ENCODE data around the gene IFITM2. TPM values are rescaled to one million over a fixed set of nuclear protein-coding genes. Genes with fewer than 3 reads are reported as not detected.

Gene IFITM2
- total and polyA plus RNA-seq, 2 of the 4 experiments (the other 2 are of a cell fraction): 31.2 to 564 TPM

GRCh38 chr11:316891-317301 is 9.3 kb downstream of the IFITM2 start:
- H2AK5ac ChIP-seq (ENCODE audit: low read depth, low read length): no peak overlapping the region
- no peak overlapping the region for H3K4ac ChIP-seq (ENCODE audit: low read depth, low read length)
- H3K4me3 ChIP-seq (ENCODE audit: insufficient read depth, low read depth, low read length): no peak overlapping the region
- dilution Hi-C loops (cut with HindIII; ENCODE audit: low sequenced_read_pairs, unreplicated experiment) (no loop called here), in situ Hi-C loops (cut with MboI; ENCODE audit: low sequenced_read_pairs) (no loop called here), intact Hi-C loops (cut with micrococcal nuclease) (no loop called here)
- H3K56ac ChIP-seq (ENCODE audit: extremely low read depth, insufficient read depth, low read length): no peak overlapping the region
- H2BK120ac ChIP-seq (ENCODE audit: low read depth, low read length): no peak overlapping the region
- no peak overlapping the region for H2AK9ac ChIP-seq (replicated peaks; ENCODE audit: low read depth, low read length, poor library complexity)
- H3K9me1 ChIP-seq (ENCODE audit: insufficient read depth, low read length): 0 out of 2 replicates have a peak, but pooled peaks cover 3% of the 10 kb centered on the region
- peaks cover 10% of the 10 kb centered on the region; the same call in 1 of the 2 replicates for H4K20me1 ChIP-seq (ENCODE audit: insufficient read depth, low read length)
- no peak overlapping the region for H3K23ac ChIP-seq (ENCODE audit: low read depth, low read length)
- TF ChIP-seq MAFK (IDR thresholded peaks at IDR 0.05; ENCODE audit: low read depth, low read length) (no peak), SMC3 (IDR thresholded peaks at IDR 0.05; ENCODE audit: low read depth, low read length) (no peak), MAZ (IDR thresholded peaks at IDR 0.05; ENCODE audit: borderline replicate concordance, low read depth, low read length) (no peak), RFX5 (IDR thresholded peaks at IDR 0.05; ENCODE audit: low read depth, low read length) (no peak), RCOR1 (IDR thresholded peaks at IDR 0.05; ENCODE audit: insufficient replicate concordance, low read length) (no peak), RAD21 (IDR thresholded peaks at IDR 0.05; ENCODE audit: low read length) (no peak), BHLHE40 (IDR thresholded peaks at IDR 0.05; ENCODE audit: low read depth, low read length) (no peak), CTCF (conservative IDR thresholded peaks at IDR 0.05; ENCODE audit: low read depth, low read length) (no peak), POLR2A (IDR thresholded peaks at IDR 0.05; ENCODE audit: low read depth, low read length) (no peak), MXI1 (IDR thresholded peaks at IDR 0.05; ENCODE audit: borderline replicate concordance, low read depth, low read length) (no peak), NFE2L2 (IDR thresholded peaks at IDR 0.05; ENCODE audit: low read depth, low read length) (no peak), CEBPB (IDR thresholded peaks at IDR 0.05; ENCODE audit: low read depth, low read length) (no peak), CHD1 (IDR thresholded peaks at IDR 0.05; ENCODE audit: low read depth, low read length) (no peak), FOS (IDR thresholded peaks at IDR 0.05; ENCODE audit: low read depth, low read length) (no peak)
- TF ChIP-seq, protein P1, sequence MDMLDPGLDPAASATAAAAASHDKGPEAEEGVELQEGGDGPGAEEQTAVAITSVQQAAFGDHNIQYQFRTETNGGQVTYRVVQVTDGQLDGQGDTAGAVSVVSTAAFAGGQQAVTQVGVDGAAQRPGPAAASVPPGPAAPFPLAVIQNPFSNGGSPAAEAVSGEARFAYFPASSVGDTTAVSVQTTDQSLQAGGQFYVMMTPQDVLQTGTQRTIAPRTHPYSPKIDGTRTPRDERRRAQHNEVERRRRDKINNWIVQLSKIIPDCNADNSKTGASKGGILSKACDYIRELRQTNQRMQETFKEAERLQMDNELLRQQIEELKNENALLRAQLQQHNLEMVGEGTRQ (IDR thresholded peaks at IDR 0.05; ENCODE audit: low read depth, low read length): no peak
- TF ChIP-seq, protein P2, sequence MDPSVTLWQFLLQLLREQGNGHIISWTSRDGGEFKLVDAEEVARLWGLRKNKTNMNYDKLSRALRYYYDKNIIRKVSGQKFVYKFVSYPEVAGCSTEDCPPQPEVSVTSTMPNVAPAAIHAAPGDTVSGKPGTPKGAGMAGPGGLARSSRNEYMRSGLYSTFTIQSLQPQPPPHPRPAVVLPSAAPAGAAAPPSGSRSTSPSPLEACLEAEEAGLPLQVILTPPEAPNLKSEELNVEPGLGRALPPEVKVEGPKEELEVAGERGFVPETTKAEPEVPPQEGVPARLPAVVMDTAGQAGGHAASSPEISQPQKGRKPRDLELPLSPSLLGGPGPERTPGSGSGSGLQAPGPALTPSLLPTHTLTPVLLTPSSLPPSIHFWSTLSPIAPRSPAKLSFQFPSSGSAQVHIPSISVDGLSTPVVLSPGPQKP (IDR thresholded peaks at IDR 0.05; ENCODE audit: borderline replicate concordance, low read depth, low read length): no peak
- H4K8ac ChIP-seq (ENCODE audit: low read depth in 2 of 2, low read length in 2 of 2): no peak overlapping the region
- H3K4me2 ChIP-seq (ENCODE audit: low read depth, low read length): no peak overlapping the region; the same call in 1 of the 2 replicates
- ChIA-PET POLR2A (ENCODE audit: unreplicated experiment) (interaction anchor here (1.0 kb wide), 1 partner anchor 35 kb away, joined by 4 read pairs; no protein-coding TSS in a partner anchor), CTCF (no interaction called here)
- DNase-seq: no peak
- ATAC-seq (ENCODE audit: low read depth): no peak
- H3K27me3 ChIP-seq (ENCODE audit: control insufficient read depth, insufficient read depth, low read length): no peaks in the 10 kb centered on the region
- H3K4me1 ChIP-seq (ENCODE audit: control insufficient read depth, insufficient read depth, low read length): peaks cover 22% of the 10 kb centered on the region
- no peak overlapping the region for H4K5ac ChIP-seq (ENCODE audit: low read depth, low read length)
- no peak overlapping the region for H2BK15ac ChIP-seq (ENCODE audit: low read depth, low read length)
- H3K9ac ChIP-seq (ENCODE audit: low read depth, low read length): no peak overlapping the region
- no peak overlapping the region for H3K14ac ChIP-seq (replicated peaks; ENCODE audit: low read depth, low read length)
- H3K36me3 ChIP-seq (ENCODE audit: control insufficient read depth, insufficient read depth, low read length): peaks cover 6% of the 10 kb centered on the region; the same call in 1 of the 2 replicates
- no peak overlapping the region for H3K18ac ChIP-seq (ENCODE audit: low read depth, low read length)
- H2BK5ac ChIP-seq (ENCODE audit: low read depth, low read length, poor library complexity, severe bottlenecking): no peak overlapping the region
- no TSS peak for BruUV-seq (replicated peaks)
- no peaks in the 10 kb centered on the region for H3K9me3 ChIP-seq (ENCODE audit: control insufficient read depth, insufficient read depth, low read length)
- H3K79me1 ChIP-seq (ENCODE audit: low read depth in 1 of 2, low read length in 2 of 2): peaks cover 5 to 36% of the 10 kb centered on the region in 2 experiments; a peak in 3 of 4 replicates
- no peak overlapping the region for H2BK20ac ChIP-seq (ENCODE audit: low read depth, low read length)
- WGBS, 2 experiments (ENCODE audit: extremely low coverage in 2 of 2, insufficient read length in 1 of 2): 83% methylated on average over 4 of the region's 7 CpGs; no CpG with 5 or more reads in 1 of the 2 experiments
- H3K27ac ChIP-seq (ENCODE audit: insufficient read depth, low read length): no peak overlapping the region
- H2AFZ ChIP-seq (replicated peaks; ENCODE audit: low read length, poor library complexity): no peak overlapping the region
- H4K91ac ChIP-seq (ENCODE audit: insufficient read depth, low read depth, low read length): no peak overlapping the region

All from IMR-90 (cell line).